Activated CD4-positive, alpha-beta T cell treated with anti-CD3 and anti-CD28 coated beads, Interleukin-2, Interleukin-6, amounts not matched to agents 100 ng/mL and 50 ng/mL, durations not matched to agents 16 hours and 8 hours (primary cell): ENCODE data around the gene PTAR1.
"Not testable (repeated sequence)": the region's sequence is repeated elsewhere in the genome, so short reads cannot be mapped to it uniquely, and the experiment has no call there.

Experiments used
- DNase-seq: peaks from one replicate; pipeline ENCODE4 v3.0.0-alpha.2; 2020

Gene PTAR1, protein sequence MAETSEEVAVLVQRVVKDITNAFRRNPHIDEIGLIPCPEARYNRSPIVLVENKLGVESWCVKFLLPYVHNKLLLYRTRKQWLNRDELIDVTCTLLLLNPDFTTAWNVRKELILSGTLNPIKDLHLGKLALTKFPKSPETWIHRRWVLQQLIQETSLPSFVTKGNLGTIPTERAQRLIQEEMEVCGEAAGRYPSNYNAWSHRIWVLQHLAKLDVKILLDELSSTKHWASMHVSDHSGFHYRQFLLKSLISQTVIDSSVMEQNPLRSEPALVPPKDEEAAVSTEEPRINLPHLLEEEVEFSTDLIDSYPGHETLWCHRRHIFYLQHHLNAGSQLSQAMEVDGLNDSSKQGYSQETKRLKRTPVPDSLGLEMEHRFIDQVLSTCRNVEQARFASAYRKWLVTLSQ

GRCh38 chr9:69759421-69760277 lies at the start of gene PTAR1:
TSS of gene PTAR1 (minus strand) at chr9:69760011. CDS start at chr9:69759938, 73 bp downstream.
- DNase-seq: peak; percentile 94

- peak; percentile 45 for DNase-seq
These were observed 49.6 kb upstream of the PTAR1 start for GRCh38 chr9:69809304-69809863.

GRCh38 chr9:69806627-69807026 lies 46.8 kb upstream of the PTAR1 start:
- no peak for DNase-seq

DNA sequence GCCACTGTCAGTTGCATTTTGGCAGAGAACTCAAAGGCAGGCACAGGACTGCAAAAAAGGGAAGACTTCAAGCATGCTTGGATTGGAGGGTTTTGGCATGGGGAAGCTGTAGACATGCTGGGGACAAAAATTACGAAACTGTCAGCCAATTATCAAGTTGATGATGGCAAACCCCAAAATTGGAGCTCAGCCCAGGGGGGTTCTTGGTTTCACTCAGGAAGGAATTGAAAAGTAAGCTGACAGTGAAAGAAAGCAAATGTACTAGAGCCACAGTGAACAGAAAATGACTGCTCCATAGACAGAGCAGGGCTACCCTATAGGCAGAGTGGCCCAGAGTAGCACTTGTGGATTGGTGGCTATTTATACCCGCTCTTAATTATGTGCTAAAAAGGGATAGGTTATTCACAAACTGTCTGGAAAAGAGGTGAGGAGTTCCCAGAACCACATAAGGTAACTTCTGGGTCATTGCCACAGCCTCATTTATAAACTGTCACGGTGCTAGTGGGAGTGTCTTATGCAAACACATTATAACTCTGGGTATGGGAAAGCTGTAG lies 46.2 kb upstream of the PTAR1 start:
- DNase-seq: no peak

DNA sequence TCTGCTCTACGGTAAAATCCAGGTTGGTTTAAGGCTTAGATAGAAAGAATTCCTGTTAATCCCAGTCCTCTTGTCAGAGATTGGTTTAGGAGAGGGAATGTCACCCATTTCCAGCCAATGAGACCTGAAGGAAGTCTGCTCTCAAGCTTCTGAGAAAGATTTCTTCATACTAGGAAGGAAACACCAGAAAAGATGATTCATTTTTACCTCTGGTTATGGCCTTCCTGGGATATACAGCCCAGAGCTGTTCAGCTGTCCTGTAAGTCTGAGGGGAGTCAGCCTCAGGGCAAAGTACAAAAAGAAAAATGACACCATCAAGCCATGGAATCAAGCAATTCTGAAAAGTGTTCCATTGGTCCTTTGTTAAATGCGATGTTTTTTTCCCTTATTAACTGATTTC lies 42.2 kb upstream of the PTAR1 start:
- no peak for DNase-seq

GRCh38 chr9:69800027-69800426 lies 40.2 kb upstream of the PTAR1 start:
- DNase-seq: not testable (repeated sequence)

DNA sequence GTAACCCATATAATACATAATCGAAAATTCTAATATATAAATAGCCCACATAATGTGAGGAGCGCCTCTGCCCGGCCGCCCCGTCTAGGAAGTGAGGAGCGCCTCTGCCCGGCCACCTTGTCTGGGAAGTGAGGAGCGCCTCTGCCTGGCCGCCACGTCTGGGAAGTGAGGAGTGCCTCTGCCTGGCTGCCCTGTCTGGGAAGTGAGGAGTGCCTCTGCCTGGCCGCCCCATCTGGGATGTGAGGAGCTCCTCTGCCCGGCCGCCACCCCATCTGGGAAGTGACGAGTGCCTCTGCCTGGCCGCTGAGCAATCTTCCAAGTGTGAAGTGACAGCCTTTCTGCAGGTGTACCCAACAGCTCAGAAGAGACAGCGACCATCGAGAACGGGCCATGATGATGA lies 39.7 kb upstream of the PTAR1 start:
- not testable (repeated sequence) for DNase-seq

- DNase-seq: no peak
These were observed 38.9 kb upstream of the PTAR1 start for GRCh38 chr9:69798744-69799143.

DNA sequence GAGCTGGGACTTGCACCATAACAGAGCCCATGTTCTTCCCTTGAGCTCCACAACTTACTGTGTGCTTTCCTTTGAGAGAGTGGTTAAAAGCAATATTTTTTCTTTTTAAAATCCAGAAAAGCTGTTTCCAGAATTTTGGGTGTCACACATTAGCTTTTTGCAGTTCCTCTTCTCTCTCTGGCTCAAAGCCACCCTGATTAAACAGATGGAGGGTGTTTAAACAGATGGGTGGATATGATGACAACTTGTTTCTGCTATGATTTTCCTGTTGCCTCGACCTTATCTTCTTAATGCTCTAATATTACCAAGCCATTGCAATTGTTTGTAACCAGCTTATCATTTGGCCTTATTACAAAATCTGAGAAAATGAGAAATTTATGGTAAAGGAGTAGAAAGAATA lies 37.9 kb upstream of the PTAR1 start:
- no peak for DNase-seq

DNA sequence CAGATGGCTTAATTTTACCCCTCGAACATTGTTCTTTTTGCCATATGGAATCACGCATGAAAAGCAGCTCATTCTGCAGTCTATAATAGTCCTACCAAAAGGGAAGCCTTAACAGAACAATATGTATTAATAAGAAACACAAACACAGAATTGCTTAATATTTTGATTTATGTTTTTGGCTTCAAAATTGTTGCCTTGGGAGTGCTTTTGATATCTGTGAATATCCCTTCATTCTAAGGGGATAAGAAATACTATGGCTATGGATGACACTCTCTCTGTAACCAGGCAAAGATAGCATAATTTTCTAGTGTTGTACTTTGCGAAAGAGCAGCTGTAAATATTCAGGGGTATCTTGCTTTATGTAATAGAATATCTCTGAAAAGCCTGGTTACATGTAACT lies 34.5 kb upstream of the PTAR1 start:
- DNase-seq: no peak

- no peak for DNase-seq
These were observed 25.9 kb upstream of the PTAR1 start for GRCh38 chr9:69785757-69786156.

GRCh38 chr9:69773258-69773657 lies 13.4 kb upstream of the PTAR1 start:
- DNase-seq: no peak

GRCh38 chr9:69771775-69772418 lies 12.1 kb upstream of the PTAR1 start:
- DNase-seq: no peak

- no peak for DNase-seq
These were observed 8.9 kb upstream of the PTAR1 start for GRCh38 chr9:69768716-69769115.

DNA sequence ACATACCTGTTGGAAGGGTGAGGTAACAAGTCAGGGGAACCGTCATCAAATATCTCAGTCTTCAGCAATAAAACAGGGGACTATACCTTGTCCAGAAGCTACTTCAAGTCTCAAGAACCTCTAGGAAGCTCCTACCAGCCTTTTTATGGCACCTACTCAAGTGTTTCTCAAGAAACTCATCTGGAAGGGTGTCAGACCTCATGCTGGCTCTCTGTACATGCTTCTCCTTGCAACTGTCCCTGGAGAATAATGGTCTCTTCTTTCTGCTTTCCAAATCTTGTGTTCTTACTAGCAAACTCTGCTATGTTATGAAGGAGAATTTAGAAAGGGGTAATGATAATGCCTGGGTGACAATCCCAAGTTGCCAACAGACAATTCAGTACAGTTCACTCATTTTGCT lies 8.3 kb upstream of the PTAR1 start:
- DNase-seq: no peak

- not testable (repeated sequence) for DNase-seq
These were observed 4.1 kb upstream of the PTAR1 start for GRCh38 chr9:69763862-69764261.

- no peak for DNase-seq
These were observed 2.7 kb upstream of the PTAR1 start for GRCh38 chr9:69762527-69762926.

DNA sequence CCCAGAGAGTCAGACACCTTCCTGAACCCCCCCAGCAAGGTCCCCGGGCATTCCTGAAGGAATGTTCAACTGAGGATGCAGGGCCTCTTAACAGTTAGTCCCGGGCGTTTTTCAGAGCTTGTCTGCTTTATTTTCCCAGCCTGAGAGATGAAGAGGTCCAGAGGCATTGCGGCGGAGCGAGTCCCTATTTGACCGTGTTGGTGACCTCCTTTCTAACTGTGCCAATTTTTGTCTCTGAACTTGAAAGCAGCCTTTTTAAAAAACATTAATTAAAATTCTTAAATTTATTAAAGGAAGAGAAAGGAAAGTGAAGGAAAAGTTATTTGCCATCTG lies 433 bp upstream of the PTAR1 start:
- DNase-seq: no peak

DNA sequence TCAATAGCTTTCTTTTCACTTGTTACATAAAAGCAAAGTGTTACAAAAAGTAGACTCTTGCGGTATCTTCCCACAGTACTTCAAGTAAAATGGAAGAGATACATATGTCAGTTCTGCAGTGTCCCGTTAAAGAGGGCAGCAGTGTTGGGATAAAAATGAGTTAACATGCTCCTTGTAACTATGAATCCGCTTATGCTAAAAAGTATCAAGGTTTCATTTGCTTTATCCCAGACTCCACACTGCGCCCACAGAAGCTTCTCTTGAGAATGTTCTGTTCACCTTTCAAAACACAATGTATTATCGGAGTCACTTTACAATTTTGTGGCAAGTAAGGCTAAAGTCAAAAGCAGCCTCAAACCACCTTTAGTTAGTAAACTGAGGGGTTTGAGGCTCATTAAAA lies 790 bp downstream of the PTAR1 start:
- no peak for DNase-seq

- peak; percentile 50 for DNase-seq
These were observed 1.7 kb downstream of the PTAR1 start for GRCh38 chr9:69757996-69758675.

GRCh38 chr9:69755205-69755604 lies 4.6 kb downstream of the PTAR1 start:
- no peak for DNase-seq

GRCh38 chr9:69753830-69754229 lies 6.0 kb downstream of the PTAR1 start:
- no peak for DNase-seq
